DMS 273 treated with DMSO at 0.1 percent for 48 hours (cell line): ENCODE measurements around the gene UNC5A.

Experiments
- DNase-seq: peaks from one replicate; lab custom pipeline; 2025; lab: John Stamatoyannopoulos, UW

UNC5A gene

GRCh38 chr5:176810081-176810597, at the start of gene UNC5A:
TSS of gene UNC5A (plus strand) at chr5:176810559. CDS start at chr5:176810751, 192 bp downstream.
- peak; percentile 39 for DNase-seq

- DNase-seq: no peak
These were observed 48.6 kb upstream of the UNC5A start for GRCh38 chr5:176761755-176762154.

- DNase-seq: no peak
These were observed 47.9 kb upstream of the UNC5A start for GRCh38 chr5:176762489-176762888.

GRCh38 chr5:176765687-176766086, 44.7 kb upstream of the UNC5A start:
- DNase-seq: no peak

- DNase-seq: no peak
These were observed 42.0 kb upstream of the UNC5A start for GRCh38 chr5:176768174-176768970.

- no peak for DNase-seq
These were observed 40.4 kb upstream of the UNC5A start for GRCh38 chr5:176769911-176770310.

GRCh38 chr5:176770431-176770830, 39.9 kb upstream of the UNC5A start:
- DNase-seq: no peak

- no peak for DNase-seq
These were observed 39.1 kb upstream of the UNC5A start for GRCh38 chr5:176771102-176771845.

- DNase-seq: no peak
These were observed 37.8 kb upstream of the UNC5A start for GRCh38 chr5:176772271-176773210.

GRCh38 chr5:176773408-176774035, 36.8 kb upstream of the UNC5A start:
- DNase-seq: no peak

- no peak for DNase-seq
These were observed 35.9 kb upstream of the UNC5A start for GRCh38 chr5:176774216-176775171.

GRCh38 chr5:176775409-176775808, 35.0 kb upstream of the UNC5A start:
- DNase-seq: no peak

- DNase-seq: no peak
These were observed 34.1 kb upstream of the UNC5A start for GRCh38 chr5:176776141-176776865.

GRCh38 chr5:176776916-176777315, 33.4 kb upstream of the UNC5A start:
- DNase-seq: no peak

- DNase-seq: no peak
These were observed 31.4 kb upstream of the UNC5A start for GRCh38 chr5:176778921-176779465.

GRCh38 chr5:176779537-176779936, 30.8 kb upstream of the UNC5A start:
- no peak for DNase-seq

GRCh38 chr5:176780176-176781053, 29.9 kb upstream of the UNC5A start:
- no peak for DNase-seq

GRCh38 chr5:176781054-176781375, 29.3 kb upstream of the UNC5A start:
- no peak for DNase-seq
